K562 (cell line): ENCODE data around the gene NOL4L. TPM values are rescaled to one million over a fixed set of nuclear protein-coding genes. Genes with fewer than 3 reads are reported as not detected.
A peak's percentile ranks its signal among the peaks of the same experiment; 100 is the strongest.

Source experiments
- ATAC-seq: fragments of 200-7000 bp; cut with Tn5 transposase; 3 replicates; pipeline ENCODE4 v1.9.1; 2020; ENCODE audit warnings: moderate library complexity
- BruUV-seq: library from RNA; stranded (reverse); fragments of 400-500 nt; replicated peaks from 2 replicates; lab custom pipeline; 2021; lab: Mats Ljungman, UMichigan
- CTCF ChIA-PET: fragments of 300-600 bp; formaldehyde crosslinking; extraction: SDS; loops from one replicate; lab custom pipeline; 2021; ENCODE audit warnings: low intra/inter-chr PET ratio; lab: Yijun Ruan, JAX
- POLR2A ChIA-PET: fragments of 300-600, 350-650 bp; sonication (Branson Sonifier 250); formaldehyde crosslinking; extraction: SDS; loops from one replicate; lab custom pipeline; 2021; ENCODE audit warnings: antibody characterized with exemption, inconsistent platforms; lab: Yijun Ruan, JAX
- DNase-seq, 4 experiments: peaks; one replicate each; pipeline versions ENCODE4 v3.0.0 to v3.0.0-alpha.2; 2011 to 2018; ENCODE audit warnings: low spot score in 3 of 4, mixed read lengths in 3 of 4; ENCODE audit errors: extremely low read depth in 1 of 4
- FAIRE-seq: peaks from 2 replicates; lab custom pipeline; 2011; peaks lifted over from hg19 to GRCh38; lab: Jason Lieb, UNC
- H2AFZ ChIP-seq: 2 replicates; pipeline ENCODE4 v1.6.0; 2011; ENCODE audit warnings: low read depth, low read length, control low read depth, inconsistent platforms
- H3K27ac ChIP-seq: fragments of 200-600 bp; 3 replicates; pipeline ENCODE4 v1.8.0; 2011; ENCODE audit warnings: low read depth, mild to moderate bottlenecking, control low read depth, inconsistent platforms, low read length, moderate library complexity, mixed read lengths; ENCODE audit errors: extremely low read depth
- H3K27me3 ChIP-seq, 2 experiments: fragments of 300-600 bp in 1 of 2; 2 replicates in 1 of 2; 3 replicates in 1 of 2; pipeline versions ENCODE4 v1.6.0 to v1.8.0; 2011; ENCODE audit warnings: inconsistent platforms in 2 of 2, low read length in 2 of 2, mild to moderate bottlenecking in 1 of 2, mixed read lengths in 1 of 2, moderate library complexity in 1 of 2; ENCODE audit not compliant: control insufficient read depth in 2 of 2, insufficient read depth in 2 of 2
- H3K36me3 ChIP-seq: fragments of 300-600 bp; 3 replicates; pipeline ENCODE4 v1.8.0; 2011; ENCODE audit warnings: mild to moderate bottlenecking, low read length, inconsistent platforms; ENCODE audit not compliant: control insufficient read depth, insufficient read depth
- H3K4me1 ChIP-seq, 2 experiments: fragments of 200-600 bp in 1 of 2; replicated peaks in 1 of 2; 2 replicates in 1 of 2; 3 replicates in 1 of 2; pipeline versions ENCODE4 v1.5.1 to v1.8.0; 2011; ENCODE audit warnings: inconsistent platforms in 2 of 2, low read length in 2 of 2, mild to moderate bottlenecking in 1 of 2, mixed read lengths in 1 of 2, moderate library complexity in 1 of 2; ENCODE audit not compliant: control insufficient read depth in 2 of 2, insufficient read depth in 2 of 2
- H3K4me2 ChIP-seq: 2 replicates; pipeline ENCODE4 v1.6.1; 2011; ENCODE audit warnings: low read length, control low read depth, inconsistent platforms, mixed read lengths; ENCODE audit not compliant: insufficient read depth
- H3K4me3 ChIP-seq: fragments of 200-600 bp; sonication (generic), shearing (Covaris generic); 2 replicates; pipeline ENCODE4 v1.5.1; 2016; ENCODE audit warnings: control low read depth, inconsistent platforms
- H3K79me2 ChIP-seq: fragments of 200-600 bp; 3 replicates; pipeline ENCODE4 v1.8.0; 2011; ENCODE audit warnings: low read length, inconsistent platforms; ENCODE audit not compliant: control insufficient read depth, insufficient read depth
- H3K9ac ChIP-seq, 2 experiments: 2 replicates each; pipeline versions ENCODE4 v1.6.0 to v1.6.1; 2011; ENCODE audit warnings: low read depth in 2 of 2, low read length in 2 of 2, control low read depth in 1 of 2, inconsistent platforms in 1 of 2, mild to moderate bottlenecking in 1 of 2, mixed read lengths in 1 of 2; ENCODE audit not compliant: insufficient read depth in 1 of 2
- H3K9me1 ChIP-seq: one replicate; pipeline ENCODE4 v1.6.0; 2011; ENCODE audit warnings: inconsistent platforms, mild to moderate bottlenecking, low read length, moderate library complexity; ENCODE audit not compliant: control insufficient read depth, insufficient read depth
- H3K9me3 ChIP-seq: replicated peaks from 2 replicates; pipeline ENCODE4 v1.5.1; 2011; ENCODE audit warnings: low read depth, low read length, inconsistent platforms; ENCODE audit not compliant: control insufficient read depth, insufficient read depth
- H4K20me1 ChIP-seq: replicated peaks from 2 replicates; pipeline ENCODE4 v1.6.1; 2011; ENCODE audit warnings: low read length, inconsistent platforms, mixed read lengths; ENCODE audit not compliant: control insufficient read depth, insufficient read depth
- ADNP ChIP-seq: fragments of 200-800 bp; sonication (Bioruptor generic); IDR thresholded peaks from 2 replicates; pipeline ENCODE4 v1.6.1; 2016; ENCODE audit warnings: missing genetic modification characterization, missing compliant biosample characterization
- BCOR ChIP-seq: fragments of 450-650 bp; IDR thresholded peaks from 2 replicates; pipeline ENCODE4 v1.6.1; 2016
- CBX1 ChIP-seq: sonication (generic); IDR thresholded peaks from 2 replicates; pipeline ENCODE4 v1.6.1; 2016; ENCODE audit warnings: antibody characterized with exemption, low read depth, mild to moderate bottlenecking
- CBX3 ChIP-seq, 2 experiments: IDR thresholded peaks; 1 replicate in 1 of 2; 2 replicates in 1 of 2; pipeline ENCODE4 v1.6.1; 2012; ENCODE audit warnings: inconsistent platforms in 2 of 2, low read length in 2 of 2, borderline replicate concordance in 1 of 2, control low read depth in 1 of 2
- CHD4 ChIP-seq: fragments of 200-600 bp; sonication (generic); IDR thresholded peaks from 3 replicates; pipeline ENCODE4 v1.6.1; 2012; ENCODE audit warnings: low read depth, mild to moderate bottlenecking, mixed read lengths, low read length, inconsistent platforms; ENCODE audit not compliant: insufficient read depth, insufficient replicate concordance, poor library complexity, severe bottlenecking
- HDAC2 ChIP-seq: fragments of 450-650 bp; IDR thresholded peaks from 2 replicates; pipeline ENCODE4 v1.6.1; 2016; ENCODE audit warnings: mild to moderate bottlenecking
- HDGF ChIP-seq: fragments of 450-650 bp; IDR thresholded peaks from 2 replicates; pipeline ENCODE4 v1.6.1; 2016
- KDM1A ChIP-seq, 2 experiments: fragments of 450-650 bp; IDR thresholded peaks; 2 replicates each; pipeline ENCODE4 v1.6.1; 2016; ENCODE audit warnings: mild to moderate bottlenecking in 2 of 2
- KLF16 ChIP-seq: IDR thresholded peaks from 2 replicates; pipeline ENCODE4 v1.6.1; 2016; ENCODE audit warnings: antibody characterized with exemption
- MTA2 ChIP-seq: fragments of 450-650 bp; IDR thresholded peaks from 2 replicates; pipeline ENCODE4 v1.6.1; 2016; ENCODE audit warnings: low read depth
- PURB ChIP-seq: sonication (generic); formaldehyde crosslinking; IDR thresholded peaks from 2 replicates; pipeline ENCODE4 v1.9.0; 2021; ENCODE audit warnings: low read depth, mild to moderate bottlenecking, missing genetic modification reagents
- RBM25 ChIP-seq: fragments of 200-400 bp; formaldehyde crosslinking; IDR thresholded peaks from 2 replicates; pipeline ENCODE4 v1.6.1; 2018; ENCODE audit warnings: low read length, low read depth, moderate library complexity; ENCODE audit not compliant: severe bottlenecking
- RCOR1 ChIP-seq, 2 experiments: IDR thresholded peaks; 2 replicates each; pipeline ENCODE4 v1.6.1; 2012; ENCODE audit warnings: low read depth in 2 of 2, low read length in 2 of 2, borderline replicate concordance in 1 of 2, improper control_type of control experiment in 1 of 2
- SMARCA5 ChIP-seq: fragments of 450-650 bp; IDR thresholded peaks from 2 replicates; pipeline ENCODE4 v1.6.1; 2016
- YBX1 ChIP-seq: fragments of 450-650 bp; IDR thresholded peaks from 2 replicates; pipeline ENCODE4 v1.7.1; 2016; ENCODE audit warnings: mild to moderate bottlenecking
- ZZZ3 ChIP-seq: fragments of 450-650 bp; IDR thresholded peaks from 2 replicates; pipeline ENCODE4 v1.6.1; 2016; ENCODE audit warnings: antibody characterized with exemption, mild to moderate bottlenecking, moderate library complexity
- WGBS: fragments of 100-300 bp; shearing (Covaris generic); methylation state at CpG from one replicate; pipeline ENCODE4 v1.1.6; 2016; ENCODE audit warnings: low coverage, mixed read lengths; ENCODE audit not compliant: insufficient coverage; ENCODE audit errors: missing lambda C conversion rate; 5-methylcytosine and 5-hydroxymethylcytosine counted together
- in situ Hi-C: fragments of 300-500 bp; cut with MboI; formaldehyde crosslinking; loops from 4 replicates; pipeline ENCODE4 v1.15.0; 2018; ENCODE audit warnings: inconsistent platforms, mixed read lengths
- intact Hi-C: fragments of 100-400 bp; cut with micrococcal nuclease; formaldehyde crosslinking; loops from 2 replicates; pipeline ENCODE4 v1.14.2; 2022
- polyA plus RNA-seq, 8 experiments: library from polyadenylated mRNA; depleted of rRNA in 4 of 8; stranded (reverse) in 5 of 8; unstranded in 3 of 8; fragments of >200 nt; fragmentation: Nextera tagmentation in 2 of 8; fragmentation: Illumina TruSeq in 1 of 8; extraction: Ambion mirVana in 2 of 8; extraction: Trizol in 1 of 8; gene quantifications; 2 replicates each; pipeline versions ENCODE4 v1.2.1 to v1.2.3, GENCODE V29; 2011 to 2014; ENCODE audit warnings: inconsistent platforms in 1 of 8, missing spikeins in 1 of 8
- total RNA-seq, 7 experiments: library from RNA; depleted of rRNA in 6 of 7; stranded (reverse); fragments of >200 nt in 6 of 7; fragmentation: Illumina TruSeq in 2 of 7; extraction: Trizol in 2 of 7; gene quantifications; 2 replicates each; pipeline versions ENCODE4 v1.2.1 to v1.2.3, GENCODE V29; 2011 to 2021; ENCODE audit warnings: low replicate concordance in 1 of 7
- TF ChIP-seq, protein P1 (sequence below): sonication (generic); formaldehyde crosslinking; IDR thresholded peaks from 2 replicates; pipeline ENCODE4 v1.9.0; 2022; ENCODE audit warnings: mild to moderate bottlenecking, missing genetic modification reagents
- TF ChIP-seq, protein P2 (sequence below): fragments of 450-650 bp; formaldehyde crosslinking; IDR thresholded peaks from 2 replicates; pipeline ENCODE4 v1.4.0; 2020; ENCODE audit warnings: mild to moderate bottlenecking, mixed read lengths
- TF ChIP-seq, protein P3 (sequence below): sonication (generic); formaldehyde crosslinking; IDR thresholded peaks from 2 replicates; pipeline ENCODE4 v1.8.0; 2022; ENCODE audit warnings: missing genetic modification reagents, mild to moderate bottlenecking, borderline replicate concordance

NOL4L gene
- total and polyA plus RNA-seq, 9 of the 15 experiments (the other 6 are each of a cell fraction or from before 2014, with no cell fraction given): 5.1 to 36.2 (median 13.6) TPM

DNA sequence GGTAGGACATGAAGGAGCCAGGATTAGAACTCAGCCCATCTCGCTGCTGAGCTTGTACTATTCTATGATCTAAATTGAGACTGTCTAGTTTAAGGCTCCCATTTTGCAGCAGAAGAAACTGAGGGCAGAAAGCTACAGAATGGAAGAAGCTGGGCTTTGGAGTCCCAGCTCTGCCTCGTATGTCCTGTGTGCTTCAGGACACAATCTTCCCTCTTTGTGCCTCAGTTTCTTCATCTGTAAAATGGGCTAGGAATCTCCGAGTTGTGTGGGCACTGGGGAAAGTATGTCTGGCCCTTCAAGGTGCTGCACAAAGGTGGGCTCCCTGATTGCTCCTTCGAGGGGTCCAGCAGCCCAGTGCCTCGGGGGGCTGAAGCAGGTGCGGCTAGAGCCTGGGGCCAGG, 20.7 kb downstream of the NOL4L start:
- no peak overlapping the region; a peak in 1 of 4 replicates for H3K9ac ChIP-seq
- WGBS: 89% methylated on average over 5 of the region's 6 CpGs
- H3K4me1 ChIP-seq: peaks cover 24 to 62% of the 10 kb centered on the region in 2 experiments
- ATAC-seq (no peak), DNase-seq (no peak), FAIRE-seq (no peak)
- H3K27ac ChIP-seq: no peak overlapping the region
- no peak overlapping the region for H2AFZ ChIP-seq
- CTCF ChIA-PET: no interaction called here
- no peaks in the 10 kb centered on the region; a peak in 1 of 5 replicates for H3K27me3 ChIP-seq
- no peaks in the 10 kb centered on the region for H3K9me3 ChIP-seq
- BruUV-seq: no TSS peak
- H3K36me3 ChIP-seq: peaks cover 41% of the 10 kb centered on the region
- peaks cover 4% of the 10 kb centered on the region for H4K20me1 ChIP-seq
- no peaks in the 10 kb centered on the region for H3K9me1 ChIP-seq
- no peak overlapping the region for H3K4me2 ChIP-seq
- intact Hi-C loops: no loop called here
- POLR2A ChIA-PET: interaction anchor here (0.7 to 0.8 kb wide), 2 partner anchors 11 to 63 kb away, joined by 3 to 4 read pairs; no protein-coding TSS in a partner anchor
- H3K79me2 ChIP-seq: peaks cover 95% of the 10 kb centered on the region
- in situ Hi-C loops: no loop called here
- no peak overlapping the region for H3K4me3 ChIP-seq
- no peak for TF ChIP-seq YBX1
- TF ChIP-seq, protein P1, sequence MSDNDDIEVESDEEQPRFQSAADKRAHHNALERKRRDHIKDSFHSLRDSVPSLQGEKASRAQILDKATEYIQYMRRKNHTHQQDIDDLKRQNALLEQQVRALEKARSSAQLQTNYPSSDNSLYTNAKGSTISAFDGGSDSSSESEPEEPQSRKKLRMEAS (CRISPR knock-in tag): 0 out of 2 replicates have a peak, but pooled peaks have one; percentile 10
- peak; percentile 66 to 86; a peak in 3 of 4 replicates for TF ChIP-seq KDM1A (IDR thresholded peaks at IDR 0.05)
- peak; percentile 47 for TF ChIP-seq CHD4
- TF ChIP-seq HDAC2: peak; percentile 77
- TF ChIP-seq ZZZ3: no peak
- TF ChIP-seq BCOR: peak; percentile 94
- TF ChIP-seq KLF16: no peak
- TF ChIP-seq MTA2: no peak
- peak; percentile 53; the same call in 1 of the 2 replicates for TF ChIP-seq SMARCA5
- TF ChIP-seq, protein P2, sequence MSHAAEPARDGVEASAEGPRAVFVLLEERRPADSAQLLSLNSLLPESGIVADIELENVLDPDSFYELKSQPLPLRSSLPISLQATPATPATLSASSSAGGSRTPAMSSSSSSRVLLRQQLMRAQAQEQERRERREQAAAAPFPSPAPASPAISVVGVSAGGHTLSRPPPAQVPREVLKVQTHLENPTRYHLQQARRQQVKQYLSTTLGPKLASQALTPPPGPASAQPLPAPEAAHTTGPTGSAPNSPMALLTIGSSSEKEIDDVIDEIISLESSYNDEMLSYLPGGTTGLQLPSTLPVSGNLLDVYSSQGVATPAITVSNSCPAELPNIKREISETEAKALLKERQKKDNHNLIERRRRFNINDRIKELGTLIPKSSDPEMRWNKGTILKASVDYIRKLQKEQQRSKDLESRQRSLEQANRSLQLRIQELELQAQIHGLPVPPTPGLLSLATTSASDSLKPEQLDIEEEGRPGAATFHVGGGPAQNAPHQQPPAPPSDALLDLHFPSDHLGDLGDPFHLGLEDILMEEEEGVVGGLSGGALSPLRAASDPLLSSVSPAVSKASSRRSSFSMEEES: no peak
- TF ChIP-seq, protein P3, sequence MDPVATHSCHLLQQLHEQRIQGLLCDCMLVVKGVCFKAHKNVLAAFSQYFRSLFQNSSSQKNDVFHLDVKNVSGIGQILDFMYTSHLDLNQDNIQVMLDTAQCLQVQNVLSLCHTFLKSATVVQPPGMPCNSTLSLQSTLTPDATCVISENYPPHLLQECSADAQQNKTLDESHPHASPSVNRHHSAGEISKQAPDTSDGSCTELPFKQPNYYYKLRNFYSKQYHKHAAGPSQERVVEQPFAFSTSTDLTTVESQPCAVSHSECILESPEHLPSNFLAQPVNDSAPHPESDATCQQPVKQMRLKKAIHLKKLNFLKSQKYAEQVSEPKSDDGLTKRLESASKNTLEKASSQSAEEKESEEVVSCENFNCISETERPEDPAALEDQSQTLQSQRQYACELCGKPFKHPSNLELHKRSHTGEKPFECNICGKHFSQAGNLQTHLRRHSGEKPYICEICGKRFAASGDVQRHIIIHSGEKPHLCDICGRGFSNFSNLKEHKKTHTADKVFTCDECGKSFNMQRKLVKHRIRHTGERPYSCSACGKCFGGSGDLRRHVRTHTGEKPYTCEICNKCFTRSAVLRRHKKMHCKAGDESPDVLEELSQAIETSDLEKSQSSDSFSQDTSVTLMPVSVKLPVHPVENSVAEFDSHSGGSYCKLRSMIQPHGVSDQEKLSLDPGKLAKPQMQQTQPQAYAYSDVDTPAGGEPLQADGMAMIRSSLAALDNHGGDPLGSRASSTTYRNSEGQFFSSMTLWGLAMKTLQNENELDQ (CRISPR knock-in tag): no peak
- TF ChIP-seq CBX3 (IDR thresholded peaks at IDR 0.05; ENCODE audit: borderline replicate concordance in 1 of 2, low read length in 2 of 2): 0 out of 3 replicates have a peak, but pooled peaks of 1 of the 2 experiments have one; percentile 36
- no peak for TF ChIP-seq PURB (CRISPR knock-in tag)
- peak; percentile 63 for TF ChIP-seq CBX1
- 0 out of 4 replicates have a peak, but pooled peaks of 1 of the 2 experiments have one; percentile 14 for TF ChIP-seq RCOR1 (IDR thresholded peaks at IDR 0.05; ENCODE audit: borderline replicate concordance in 1 of 2, low read depth in 2 of 2, low read length in 2 of 2)
- no peak for TF ChIP-seq HDGF
- peak; percentile 79; the same call in 1 of the 2 replicates for TF ChIP-seq ADNP (tag)
- peak; percentile 91 for TF ChIP-seq RBM25
